Hepatocyte (in vitro differentiated cells): ENCODE data around the gene SERPINA4.

Source experiments
- CTCF ChIP-seq: fragments of 200-600 bp; sonication (generic); IDR thresholded peaks from 2 replicates; pipeline ENCODE4 v1.5.1; 2016; ENCODE audit warnings: antibody characterized with exemption, mild to moderate bottlenecking; ENCODE audit not compliant: poor library complexity
- EZH2 ChIP-seq: fragments of 200-600 bp; sonication (generic); IDR thresholded peaks from 2 replicates; pipeline ENCODE4 v1.6.1; 2016; ENCODE audit warnings: antibody characterized with exemption, mild to moderate bottlenecking, borderline replicate concordance
- EZH2phosphoT487 ChIP-seq: fragments of 200-600 bp; sonication (generic); IDR thresholded peaks from one replicate; pipeline ENCODE4 v1.6.1; 2018; ENCODE audit warnings: antibody characterized with exemption, mild to moderate bottlenecking, low read depth, moderate library complexity; ENCODE audit not compliant: unreplicated experiment, severe bottlenecking

DNA sequence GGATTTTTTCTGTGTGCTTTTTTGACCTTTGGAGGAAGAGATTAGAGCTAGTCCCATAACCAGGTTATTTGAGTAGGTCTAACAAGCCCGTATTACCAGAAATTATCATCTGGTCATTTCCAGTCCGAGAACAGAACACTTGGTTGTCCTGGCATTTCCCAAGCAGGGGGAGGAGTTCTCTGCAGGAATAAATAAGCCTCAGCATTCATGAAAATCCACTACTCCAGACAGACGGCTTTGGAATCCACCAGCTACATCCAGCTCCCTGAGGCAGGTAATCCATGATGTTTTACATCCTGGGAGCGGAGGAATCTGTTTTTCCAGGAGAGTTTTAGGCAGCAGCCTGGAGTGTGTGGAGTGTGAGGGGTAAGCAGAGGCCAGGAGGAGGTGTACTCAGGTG lies 50.9 kb downstream of the SERPINA4 start, which contains the start of gene SERPINA3:
- no peak for TF ChIP-seq CTCF
- no peak for TF ChIP-seq EZH2
- no peak for TF ChIP-seq EZH2phosphoT487
